OCI-LY3 (cell line): ENCODE measurements around the gene DHCR7.

Experiments used
- CTCF ChIP-seq: fragments of 200-600, 300-600 bp; sonication (generic); IDR thresholded peaks from 2 replicates; pipeline ENCODE4 v1.5.1; 2014; ENCODE audit warnings: antibody characterized with exemption, low read length, low read depth
- EZH2phosphoT487 ChIP-seq: fragments of 200-600 bp; shearing (Covaris generic); IDR thresholded peaks from 2 replicates; pipeline ENCODE4 v1.6.1; 2018; ENCODE audit warnings: antibody characterized with exemption, mixed run types, low read depth

- TF ChIP-seq CTCF (no peak), EZH2phosphoT487 (no peak)
Observed at GRCh38 chr11:71430166-71430565, 18.0 kb downstream of the DHCR7 start.
